ENCODE results near the gene FSD1.

DNA sequence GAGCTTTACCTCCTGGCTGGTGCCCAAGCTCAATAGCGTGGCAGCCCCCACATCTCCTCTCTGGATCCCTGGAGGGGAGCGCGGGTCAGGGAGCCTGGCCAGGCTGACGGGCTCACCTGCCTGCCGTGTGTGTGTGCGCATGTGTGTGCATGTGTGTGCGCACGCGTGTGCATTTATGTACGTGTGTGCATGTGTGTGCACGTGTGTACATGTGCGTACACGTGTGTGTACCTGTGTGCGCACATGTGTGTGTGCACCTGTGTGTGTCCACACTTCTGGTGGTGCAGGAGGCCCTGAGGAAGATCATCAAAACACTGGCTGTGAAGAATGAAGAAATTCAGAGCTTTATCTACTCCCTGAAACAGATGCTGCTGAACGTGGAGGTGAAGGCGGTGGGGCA, 1.3 kb downstream of the FSD1 start:
- TF ChIP-seq CTCF (IDR thresholded peaks at IDR 0.05) (no peak), POLR2A (IDR thresholded peaks at IDR 0.05) (no peak)

Measured in right lobe of liver (tissue), 4 donors.